GM18511 (cell line): ENCODE data around the gene WAS.

ENCODE experiments used
- ATAC-seq: cut with Tn5 transposase; IDR thresholded peaks from one replicate; pipeline ENCODE4 v1.9.1; 2021; ENCODE audit warnings: mild to moderate bottlenecking, moderate library complexity; ENCODE audit not compliant: unreplicated experiment

The WAS gene

DNA sequence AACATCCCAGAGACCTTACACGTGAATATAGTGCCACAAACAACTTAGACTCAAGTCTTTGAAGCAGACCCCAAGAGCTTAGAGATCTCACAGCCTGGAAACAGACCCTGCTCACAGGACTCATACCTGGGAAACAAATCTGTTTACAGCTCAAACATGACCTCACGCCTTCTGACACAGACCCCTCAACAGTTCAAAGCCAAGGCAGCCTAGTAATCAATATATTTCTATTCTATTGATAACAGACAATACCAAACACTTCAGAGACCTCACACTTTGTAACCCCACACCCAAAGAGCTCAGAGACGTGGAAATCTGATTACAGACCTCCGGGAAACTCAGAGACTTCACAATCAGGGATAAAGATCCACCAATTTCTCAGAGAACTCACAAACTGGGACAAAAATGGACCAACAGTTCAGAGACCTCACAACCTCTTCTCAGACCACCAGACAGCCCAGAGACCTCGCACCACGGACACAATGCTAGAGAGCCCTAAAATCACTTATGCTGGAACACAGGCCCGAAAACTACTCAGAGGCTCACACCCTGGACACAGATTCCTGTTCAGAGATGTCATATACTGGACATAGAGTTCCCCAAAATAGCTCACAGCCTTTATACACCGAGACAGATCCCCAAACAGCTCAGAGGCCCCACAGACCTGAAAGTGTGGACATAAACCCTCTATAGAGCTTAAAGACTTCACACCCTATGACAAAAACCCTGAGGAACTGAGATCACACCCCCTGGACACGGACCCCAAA lies 27.7 kb downstream of the WAS start:
- no peak for ATAC-seq

GRCh38 chrX:48711929-48712505 lies 28.4 kb downstream of the WAS start:
- no peak for ATAC-seq

DNA sequence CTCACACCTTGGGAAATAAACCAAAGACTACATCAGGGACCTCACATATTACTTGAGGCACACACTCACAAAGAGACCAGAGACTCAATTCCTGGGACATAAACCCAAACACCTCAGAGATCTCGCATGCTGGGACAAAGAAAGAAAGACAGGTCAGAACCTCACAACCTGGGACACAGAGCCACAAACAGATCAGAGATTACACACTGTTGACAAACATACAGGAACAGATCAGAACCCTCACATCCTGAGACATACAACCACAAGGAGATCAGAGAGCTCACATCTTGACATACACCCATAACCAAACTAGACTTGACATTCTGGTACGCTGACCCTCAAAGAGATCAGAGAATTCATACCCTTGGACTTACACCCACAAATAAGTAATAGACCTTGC lies 30.2 kb downstream of the WAS start:
- ATAC-seq, result no peak

- ATAC-seq, result no peak
These were observed 31.0 kb downstream of the WAS start for GRCh38 chrX:48714573-48714972.

GRCh38 chrX:48715072-48715471 lies 31.5 kb downstream of the WAS start:
- no peak for ATAC-seq

GRCh38 chrX:48715876-48716502 lies 32.4 kb downstream of the WAS start:
- no peak for ATAC-seq

DNA sequence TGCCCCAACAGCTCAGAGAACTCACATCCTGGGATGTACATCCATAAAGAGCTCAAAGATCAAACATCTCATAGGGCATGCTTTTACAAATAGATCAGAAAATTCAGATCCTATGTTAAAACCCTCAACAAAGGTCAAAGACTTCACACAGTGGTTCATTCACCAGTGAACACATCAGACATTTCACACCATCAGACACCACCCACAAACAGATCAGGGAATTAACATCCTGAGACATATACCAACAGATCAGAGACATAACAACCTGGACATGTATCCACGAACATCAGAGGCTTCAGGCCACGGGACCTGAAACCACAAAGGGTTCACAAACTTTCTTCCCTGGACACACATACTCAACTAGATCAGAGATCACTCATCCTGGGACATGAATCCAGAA lies 36.4 kb downstream of the WAS start:
- ATAC-seq, result no peak

DNA sequence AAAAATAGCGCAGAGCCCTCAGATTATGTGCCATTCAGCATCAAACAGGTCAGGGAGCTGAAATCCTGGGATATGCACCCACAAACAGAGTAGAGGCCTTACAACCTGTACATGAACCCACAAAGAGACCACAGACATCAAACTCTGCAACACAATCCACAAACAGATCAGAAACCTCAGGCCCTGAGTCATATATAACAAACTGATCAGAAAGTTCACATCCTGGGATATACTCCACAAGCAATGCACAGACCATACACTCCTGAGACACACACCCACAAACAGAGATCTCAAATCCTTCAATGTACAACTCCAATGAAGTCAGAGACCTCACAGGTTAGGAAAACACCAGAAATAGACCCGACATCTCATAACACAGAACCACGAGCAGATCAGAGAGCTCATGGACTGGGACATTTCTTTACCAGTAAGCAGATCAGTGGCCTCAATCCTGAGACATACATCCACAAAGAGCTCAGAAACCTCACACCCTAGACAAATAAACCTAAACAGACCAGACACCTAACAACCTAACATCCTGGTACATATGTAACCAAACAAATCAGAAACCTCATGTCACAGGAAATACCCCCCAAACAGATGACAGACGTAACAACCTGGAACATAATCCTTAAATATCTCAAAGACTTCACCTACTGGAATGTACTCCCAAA lies 37.1 kb downstream of the WAS start:
- ATAC-seq, result no peak

- ATAC-seq, result no peak
These were observed 38.3 kb downstream of the WAS start for GRCh38 chrX:48721916-48722315.

- ATAC-seq, result no peak
These were observed 43.0 kb downstream of the WAS start for GRCh38 chrX:48726596-48726995.

DNA sequence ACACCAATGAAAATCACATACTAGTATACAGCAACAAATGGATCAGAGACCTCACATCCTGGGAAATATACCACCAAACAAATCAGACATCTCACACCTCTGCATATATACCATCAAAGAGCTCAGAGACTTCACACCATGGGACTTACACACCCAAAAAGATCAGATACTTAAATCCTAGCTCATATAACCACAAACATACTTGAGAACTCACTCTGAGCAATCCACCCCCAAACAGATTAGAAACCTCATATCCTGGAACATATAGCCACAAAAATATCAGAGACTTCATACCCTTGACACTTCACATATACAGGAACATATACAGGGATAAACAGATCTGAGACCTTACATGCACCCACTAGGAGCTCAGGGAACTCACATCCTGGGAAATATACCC lies 45.1 kb downstream of the WAS start:
- ATAC-seq, result no peak

DNA sequence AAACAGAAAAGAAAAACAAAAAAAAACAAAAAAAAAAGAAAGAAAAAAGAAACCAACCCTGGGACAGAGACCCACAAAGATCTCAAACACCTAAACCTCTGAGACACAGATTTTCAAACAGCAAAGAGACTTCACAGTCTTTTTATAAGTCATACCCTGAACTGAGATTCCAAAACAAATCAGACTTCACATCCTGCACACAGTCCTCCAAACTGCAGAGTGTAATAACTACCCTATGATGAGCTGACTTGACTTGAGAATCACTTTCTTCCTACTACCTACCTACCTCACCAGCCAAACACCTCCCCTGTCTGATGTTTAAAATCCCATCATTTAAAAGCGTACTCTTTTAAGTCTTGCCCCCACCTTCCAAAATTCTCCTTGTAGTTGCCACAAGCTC lies 52.7 kb downstream of the WAS start:
- ATAC-seq, result no peak

GRCh38 chrX:48736878-48737212 lies 53.2 kb downstream of the WAS start:
- ATAC-seq, result no peak

- peak; percentile 98 for ATAC-seq
These were observed 53.8 kb downstream of the WAS start for GRCh38 chrX:48737213-48737938.

GRCh38 chrX:48737940-48738339 lies 54.3 kb downstream of the WAS start:
- no peak for ATAC-seq
